ENCODE results near the gene GNG10. TPM values are rescaled to one million over a fixed set of nuclear protein-coding genes. Genes with fewer than 3 reads are reported as not detected.

Gene GNG10
- total and polyA plus RNA-seq, 9 of the 15 experiments (the other 6 are each of a cell fraction or from before 2014, with no cell fraction given) = 13.1 to 37.8 (median 28.4) TPM

- TF ChIP-seq ZBTB33 (CRISPR knock-in tag; IDR thresholded peaks at IDR 0.05) (no peak), FOSL1 (tag; conservative IDR thresholded peaks at IDR 0.05) (no peak), GMEB1 (CRISPR knock-in tag; IDR thresholded peaks at IDR 0.05) (no peak), ILK (tag; IDR thresholded peaks at IDR 0.05; ENCODE audit: borderline replicate concordance, low read depth) (no peak)
Observed at GRCh38 chr9:111663301-111663823, 2.0 kb downstream of the GNG10 start (continued).

- Histone ChIP-seq H3K27ac (ENCODE audit: extremely low read depth, low read depth, low read length) (no peak overlapping the region), H3K4me1 (replicated peaks in 1 of 2; ENCODE audit: control insufficient read depth in 2 of 2, insufficient read depth in 2 of 2, low read length in 2 of 2) (peaks cover 3 to 5% of the 10 kb centered on the region in 2 experiments; a peak in 3 of 5 replicates), H3K4me2 (ENCODE audit: insufficient read depth, low read length) (no peak overlapping the region), H3K9me1 (ENCODE audit: control insufficient read depth, insufficient read depth, low read length) (no peaks in the 10 kb centered on the region), H3K27me3 (ENCODE audit: control insufficient read depth in 2 of 2, insufficient read depth in 2 of 2, low read length in 2 of 2) (no peaks in the 10 kb centered on the region), H3K4me3 (no peak overlapping the region), H3K36me3 (ENCODE audit: control insufficient read depth, insufficient read depth, low read length) (peaks cover 5% of the 10 kb centered on the region; the same call in 1 of the 3 replicates), H3K9ac (ENCODE audit: insufficient read depth in 1 of 2, low read depth in 2 of 2, low read length in 2 of 2) (no peak overlapping the region), H3K79me2 (ENCODE audit: control insufficient read depth, insufficient read depth, low read length) (peaks cover 5% of the 10 kb centered on the region; the same call in 2 of the 3 replicates), H2AFZ (ENCODE audit: low read depth, low read length) (no peak overlapping the region), H3K9me3 (replicated peaks; ENCODE audit: control insufficient read depth, insufficient read depth, low read depth, low read length) (no peaks in the 10 kb centered on the region), H4K20me1 (replicated peaks; ENCODE audit: control insufficient read depth, insufficient read depth, low read length) (no peaks in the 10 kb centered on the region)
- WGBS (ENCODE audit: insufficient coverage, low coverage, missing lambda C conversion rate) = 93% methylated on average over 1 of the region's 1 CpG
- ChIA-PET POLR2A (no interaction called here), CTCF (ENCODE audit: low intra/inter-chr PET ratio) (no interaction called here)
- ATAC-seq = no peak
- intact Hi-C loops (cut with micrococcal nuclease) = no loop called here
- DNase-seq (ENCODE audit: extremely low read depth in 1 of 4, low spot score in 3 of 4) = no peak
- in situ Hi-C loops (cut with MboI) = no loop called here
- no TSS peak for BruUV-seq (replicated peaks)
- no peak for FAIRE-seq
- TF ChIP-seq ZKSCAN3 (CRISPR knock-in tag; IDR thresholded peaks at IDR 0.05) = no peak
- TF ChIP-seq HNRNPK (IDR thresholded peaks at IDR 0.05; ENCODE audit: low read depth, low read length, poor library complexity, severe bottlenecking) = peak; percentile 51
Observed at GRCh38 chr9:111668026-111668573, 6.7 kb downstream of the GNG10 start.

Data from K562 (cell line).